Measurements from ENCODE around the gene CPXM1. TPM values are rescaled to one million over a fixed set of nuclear protein-coding genes. Genes with fewer than 3 reads are reported as not detected.
"Not testable (repeated sequence)": the region's sequence is repeated elsewhere in the genome, so short reads cannot be mapped to it uniquely, and the experiment has no call there.

CPXM1 gene
- total and polyA plus RNA-seq, 2 experiments from 2014 or later: 98.5 to 129 TPM

DNA sequence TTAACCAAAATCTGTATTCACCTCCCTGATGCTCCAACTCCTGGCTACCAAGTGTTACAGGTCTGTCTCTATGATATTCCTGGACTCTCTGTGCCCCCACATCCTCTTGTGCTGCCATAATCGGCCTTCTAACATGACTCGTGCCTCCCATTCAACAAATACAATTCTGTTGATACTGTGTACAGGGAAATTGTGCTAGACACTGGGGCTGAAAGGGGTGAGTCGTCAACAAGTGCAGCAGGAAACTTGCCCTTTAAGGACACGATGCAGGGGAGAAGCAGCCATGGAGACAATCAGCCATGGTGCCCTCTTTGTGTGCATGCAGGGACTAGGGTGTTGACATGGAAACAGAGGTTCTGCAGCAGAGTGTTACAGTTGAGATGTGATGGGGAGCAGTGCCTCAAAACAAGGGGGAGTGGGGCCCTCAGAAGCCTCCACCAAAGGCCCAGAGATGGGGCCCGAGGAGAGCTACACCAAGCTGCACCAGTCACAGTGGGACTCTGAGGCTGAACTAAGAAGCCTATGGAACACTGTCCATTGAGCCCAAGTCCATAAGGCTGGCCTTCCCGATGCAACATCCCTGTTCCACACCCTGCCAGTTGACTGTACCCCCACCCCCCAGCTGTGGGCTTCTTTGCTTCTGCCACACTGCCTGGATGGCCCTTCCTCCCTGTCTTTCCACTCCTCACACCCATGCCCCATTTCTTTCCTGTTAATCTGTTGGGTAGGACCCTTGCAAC, 37.0 kb upstream of the CPXM1 start:
- Histone ChIP-seq H3K4me1 (ENCODE audit: low read depth) (peaks cover 5% of the 10 kb centered on the region), H3K27ac (no peak overlapping the region)
- TF ChIP-seq, protein P1, sequence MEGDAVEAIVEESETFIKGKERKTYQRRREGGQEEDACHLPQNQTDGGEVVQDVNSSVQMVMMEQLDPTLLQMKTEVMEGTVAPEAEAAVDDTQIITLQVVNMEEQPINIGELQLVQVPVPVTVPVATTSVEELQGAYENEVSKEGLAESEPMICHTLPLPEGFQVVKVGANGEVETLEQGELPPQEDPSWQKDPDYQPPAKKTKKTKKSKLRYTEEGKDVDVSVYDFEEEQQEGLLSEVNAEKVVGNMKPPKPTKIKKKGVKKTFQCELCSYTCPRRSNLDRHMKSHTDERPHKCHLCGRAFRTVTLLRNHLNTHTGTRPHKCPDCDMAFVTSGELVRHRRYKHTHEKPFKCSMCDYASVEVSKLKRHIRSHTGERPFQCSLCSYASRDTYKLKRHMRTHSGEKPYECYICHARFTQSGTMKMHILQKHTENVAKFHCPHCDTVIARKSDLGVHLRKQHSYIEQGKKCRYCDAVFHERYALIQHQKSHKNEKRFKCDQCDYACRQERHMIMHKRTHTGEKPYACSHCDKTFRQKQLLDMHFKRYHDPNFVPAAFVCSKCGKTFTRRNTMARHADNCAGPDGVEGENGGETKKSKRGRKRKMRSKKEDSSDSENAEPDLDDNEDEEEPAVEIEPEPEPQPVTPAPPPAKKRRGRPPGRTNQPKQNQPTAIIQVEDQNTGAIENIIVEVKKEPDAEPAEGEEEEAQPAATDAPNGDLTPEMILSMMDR (IDR thresholded peaks at IDR 0.05; ENCODE audit: low read depth, low read length): no peak

DNA sequence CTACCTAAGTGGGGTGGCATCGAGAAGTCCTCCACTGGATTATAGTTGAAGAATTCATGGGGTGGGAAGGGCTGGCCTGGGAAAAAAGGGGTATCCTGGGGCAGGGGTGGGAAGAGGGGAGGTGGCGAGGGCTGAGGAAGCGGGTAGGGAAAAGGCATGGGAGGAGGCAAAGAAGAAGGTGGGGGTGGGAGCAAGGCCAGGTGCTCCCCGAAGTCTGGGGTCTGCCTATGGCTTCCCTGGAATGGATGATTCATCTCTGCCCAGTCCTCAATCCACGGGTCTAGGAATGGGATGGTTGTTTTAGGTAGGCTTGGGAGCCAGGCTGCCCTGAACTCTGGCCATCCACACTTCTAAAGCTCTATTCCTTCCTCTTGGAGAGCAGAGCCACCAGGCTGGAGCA, 35.6 kb upstream of the CPXM1 start:
- Histone ChIP-seq H3K9me3 (ENCODE audit: low read depth) (no peaks in the 10 kb centered on the region), H3K27ac (no peak overlapping the region), H3K36me3 (peaks cover 2% of the 10 kb centered on the region), H3K4me3 (no peak overlapping the region), H3K27me3 (no peaks in the 10 kb centered on the region), H3K4me1 (ENCODE audit: low read depth) (no peaks in the 10 kb centered on the region)
- TF ChIP-seq, protein P1 (IDR thresholded peaks at IDR 0.05; ENCODE audit: low read depth, low read length): no peak
- DNase-seq (ENCODE audit: low read depth in 1 of 2, low spot score in 1 of 2): no peak

More for the DNA sequence above, 37.0 kb upstream of the CPXM1 start:
- no peak for DNase-seq (ENCODE audit: low read depth in 1 of 2, low spot score in 1 of 2)
- Histone ChIP-seq H3K9me3 (ENCODE audit: low read depth) (no peaks in the 10 kb centered on the region), H3K4me3 (no peak overlapping the region), H3K27me3 (no peaks in the 10 kb centered on the region), H3K36me3 (peaks cover 2% of the 10 kb centered on the region)

DNA sequence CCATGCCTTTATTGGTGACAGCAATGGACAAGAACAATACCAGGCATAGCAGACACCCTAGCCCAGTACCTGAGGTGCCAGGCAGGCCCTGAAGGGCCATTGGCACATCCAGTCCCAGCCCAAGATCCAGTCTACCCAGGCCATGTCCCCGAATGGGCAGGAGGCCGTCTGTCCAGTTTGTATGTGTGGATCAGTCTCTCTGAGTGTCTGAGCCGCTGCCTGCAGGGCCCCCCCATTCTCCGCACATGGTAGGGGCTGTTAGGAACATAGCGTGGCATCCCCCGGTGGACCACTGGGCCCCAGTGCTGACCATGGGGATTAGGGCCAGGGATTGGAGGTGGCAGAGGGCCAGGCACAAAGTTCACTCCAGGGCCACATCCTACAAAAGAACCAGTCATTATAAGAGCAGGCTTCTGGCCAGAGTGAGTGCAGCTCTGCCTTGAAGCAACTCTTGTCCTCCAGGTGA, 34.9 kb upstream of the CPXM1 start:
- TF ChIP-seq, protein P1 (IDR thresholded peaks at IDR 0.05; ENCODE audit: low read depth, low read length): no peak
- Histone ChIP-seq H3K27ac (no peak overlapping the region), H3K9me3 (ENCODE audit: low read depth) (no peaks in the 10 kb centered on the region), H3K4me1 (ENCODE audit: low read depth) (no peaks in the 10 kb centered on the region), H3K27me3 (no peaks in the 10 kb centered on the region), H3K36me3 (peaks cover 2% of the 10 kb centered on the region), H3K4me3 (no peak overlapping the region)
- no peak for DNase-seq (ENCODE audit: low read depth in 1 of 2, low spot score in 1 of 2)

DNA sequence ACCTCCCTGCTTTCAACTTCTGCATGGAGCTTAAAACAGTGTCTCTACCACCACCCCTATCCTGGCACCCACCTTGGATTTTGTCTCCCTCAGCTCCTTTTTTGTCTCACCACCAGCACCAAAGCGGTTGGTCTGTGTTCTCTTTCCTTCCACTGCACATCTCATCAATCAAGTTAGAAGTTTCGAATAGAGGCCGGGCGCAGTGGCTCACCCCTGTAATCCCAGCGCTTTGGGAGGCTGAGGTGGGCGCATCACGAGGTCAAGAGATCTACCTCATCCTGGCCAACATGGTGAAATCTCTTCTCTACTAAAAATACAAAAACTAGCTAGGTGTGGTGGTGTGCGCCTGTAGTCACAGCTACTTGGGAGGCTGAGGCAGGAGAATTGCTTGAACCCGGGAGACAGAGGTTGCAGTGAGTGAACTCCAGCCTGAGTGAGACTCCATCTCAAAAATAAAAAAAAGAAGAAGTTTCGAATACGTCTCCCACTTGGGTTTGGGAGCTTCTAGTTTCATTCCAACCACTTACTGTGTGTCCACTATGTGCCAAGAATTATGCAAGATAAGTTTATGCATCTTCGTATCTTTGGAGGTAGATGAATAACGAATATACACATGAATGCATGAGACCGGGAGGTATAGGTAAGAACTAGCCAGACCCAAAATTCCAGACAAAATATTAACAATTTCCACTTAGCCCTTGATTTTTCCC, 34.1 kb upstream of the CPXM1 start:
- H3K4me3 ChIP-seq: no peak overlapping the region
- H3K27me3 ChIP-seq: peaks cover under 1% of the 10 kb centered on the region
- H3K27ac ChIP-seq: no peak overlapping the region
- TF ChIP-seq, protein P1 (IDR thresholded peaks at IDR 0.05; ENCODE audit: low read depth, low read length): no peak
- no peak for DNase-seq (ENCODE audit: low read depth in 1 of 2, low spot score in 1 of 2)
- no peaks in the 10 kb centered on the region for H3K4me1 ChIP-seq (ENCODE audit: low read depth)
- no peaks in the 10 kb centered on the region for H3K9me3 ChIP-seq (ENCODE audit: low read depth)
- peaks cover 2% of the 10 kb centered on the region for H3K36me3 ChIP-seq

DNA sequence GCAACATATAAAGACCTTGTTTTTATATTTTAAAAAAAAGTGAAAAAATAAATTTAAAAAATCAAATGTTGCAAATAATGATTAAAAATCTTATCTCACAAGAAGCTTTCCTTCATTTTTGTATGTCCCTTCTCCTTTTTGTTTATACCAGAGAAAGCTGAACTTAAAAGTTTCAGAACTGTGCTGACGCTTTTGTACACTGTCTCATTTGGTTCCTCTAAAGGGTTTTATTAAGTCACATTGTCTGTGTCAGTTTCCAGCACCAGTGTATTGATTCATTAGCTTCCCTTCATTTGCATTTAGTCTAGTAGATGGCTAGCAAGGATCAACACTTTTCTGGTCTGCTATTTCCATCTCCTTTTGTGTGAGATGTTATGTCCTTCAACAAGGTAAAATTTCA, 33.3 kb upstream of the CPXM1 start:
- no peak overlapping the region for H3K4me3 ChIP-seq
- H3K27me3 ChIP-seq: peaks cover 8% of the 10 kb centered on the region
- DNase-seq (ENCODE audit: low read depth in 1 of 2, low spot score in 1 of 2): no peak
- TF ChIP-seq, protein P1 (IDR thresholded peaks at IDR 0.05; ENCODE audit: low read depth, low read length): no peak
- H3K9me3 ChIP-seq (ENCODE audit: low read depth): no peaks in the 10 kb centered on the region
- peaks cover 2% of the 10 kb centered on the region for H3K36me3 ChIP-seq
- no peaks in the 10 kb centered on the region for H3K4me1 ChIP-seq (ENCODE audit: low read depth)
- H3K27ac ChIP-seq: no peak overlapping the region

DNA sequence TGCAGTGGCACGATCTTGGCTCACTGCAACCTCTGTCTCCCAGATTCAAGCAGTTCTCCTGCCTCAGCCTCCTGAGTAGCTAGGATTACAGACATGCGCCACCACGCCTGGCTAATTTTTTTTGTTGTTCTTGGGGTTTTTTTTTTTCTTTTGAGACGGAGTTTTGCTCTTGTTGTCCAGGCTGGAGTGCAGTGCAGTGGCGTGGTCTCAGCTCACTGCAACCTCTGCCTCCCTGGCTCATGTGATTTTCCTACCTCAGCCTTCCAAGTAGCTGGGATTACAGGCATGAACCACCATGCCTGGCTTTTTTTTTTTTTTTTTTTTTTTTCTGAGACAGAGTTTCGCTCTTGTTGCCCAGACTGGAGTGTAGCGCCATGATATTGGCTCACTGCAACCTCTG, 30.8 kb upstream of the CPXM1 start:
- H3K27ac ChIP-seq; H3K4me1 ChIP-seq (ENCODE audit: low read depth); H3K36me3 ChIP-seq; DNase-seq (ENCODE audit: low read depth in 1 of 2, low spot score in 1 of 2); H3K4me3 ChIP-seq; H3K9me3 ChIP-seq (ENCODE audit: low read depth): not testable (repeated sequence)
- peaks cover 34% of the 10 kb centered on the region for H3K27me3 ChIP-seq
